OCI-LY7 (cell line): ENCODE measurements around the gene FSD2. TPM values are rescaled to one million over a fixed set of nuclear protein-coding genes. Genes with fewer than 3 reads are reported as not detected.

Experiments
- BruUV-seq: library from RNA; stranded (reverse); fragments of 400-500 nt; replicated peaks from 2 replicates; lab custom pipeline; 2021; lab: Mats Ljungman, UMichigan
- CTCF ChIA-PET: fragments of 300-600 bp; sonication (Branson Sonifier 250); formaldehyde crosslinking; loops from one replicate; lab custom pipeline; 2022; ENCODE audit warnings: antibody characterized with exemption; ENCODE audit not compliant: unreplicated experiment; lab: Charles Lee
- POLR2A ChIA-PET: fragments of 300-600 bp; sonication (Branson Sonifier 250); formaldehyde crosslinking; loops from one replicate; lab custom pipeline; 2022; ENCODE audit warnings: antibody characterized with exemption; lab: Charles Lee
- DNase-seq: peaks from one replicate; pipeline ENCODE4 v3.0.0-alpha.2; 2015; ENCODE audit warnings: low spot score
- H2AFZ ChIP-seq: fragments of 200-600 bp; sonication (generic), shearing (Covaris generic); 2 replicates; pipeline ENCODE4 v1.6.1; 2014; ENCODE audit warnings: mild to moderate bottlenecking, antibody characterized with exemption, low read length, moderate library complexity
- H3K27ac ChIP-seq: fragments of 200-600 bp; sonication (generic); 2 replicates; pipeline ENCODE4 v1.5.1; 2014; ENCODE audit warnings: mixed run types, low read depth, mild to moderate bottlenecking, moderate library complexity, low read length, inconsistent platforms; ENCODE audit not compliant: poor library complexity, severe bottlenecking
- H3K36me3 ChIP-seq: fragments of 200-600 bp; sonication (generic); 2 replicates; pipeline ENCODE4 v1.6.1; 2014; ENCODE audit warnings: mild to moderate bottlenecking, antibody characterized with exemption, low read length, moderate library complexity, mixed read lengths; ENCODE audit not compliant: insufficient read depth
- H3K4me1 ChIP-seq: fragments of 200-600 bp; sonication (generic); 2 replicates; pipeline ENCODE4 v1.5.1; 2014; ENCODE audit warnings: mild to moderate bottlenecking, low read length; ENCODE audit not compliant: insufficient read depth, poor library complexity, severe bottlenecking
- H3K4me2 ChIP-seq: fragments of 200-600 bp; sonication (generic); 2 replicates; pipeline ENCODE4 v1.6.1; 2014; ENCODE audit warnings: mild to moderate bottlenecking, low read length
- H3K4me3 ChIP-seq: fragments of 200-600 bp; sonication (generic); 2 replicates; pipeline ENCODE4 v1.5.1; 2014; ENCODE audit warnings: mild to moderate bottlenecking, low read depth, low read length; ENCODE audit not compliant: poor library complexity, severe bottlenecking
- H3K79me2 ChIP-seq: fragments of 200-600 bp; sonication (generic); 2 replicates; pipeline ENCODE4 v1.6.1; 2016; ENCODE audit warnings: low read depth, mild to moderate bottlenecking, low read length, moderate library complexity, mixed read lengths; ENCODE audit not compliant: insufficient read depth
- H3K9me2 ChIP-seq: fragments of 200-600 bp; sonication (generic); 2 replicates; pipeline ENCODE4 v1.6.1; 2016; ENCODE audit warnings: mild to moderate bottlenecking, low read length, mixed read lengths; ENCODE audit not compliant: insufficient read depth
- H3K9me3 ChIP-seq: fragments of 200-600 bp; sonication (generic); 2 replicates; pipeline ENCODE4 v1.6.1; 2014; ENCODE audit warnings: mild to moderate bottlenecking, mixed run types, low read length, mixed read lengths
- H4K20me1 ChIP-seq: fragments of 200-600 bp; sonication (generic); 2 replicates; pipeline ENCODE4 v1.6.1; 2014; ENCODE audit warnings: mild to moderate bottlenecking, antibody characterized with exemption, low read length, moderate library complexity, mixed read lengths; ENCODE audit not compliant: insufficient read depth
- CTCF ChIP-seq: fragments of 200-600 bp; sonication (generic); conservative IDR thresholded peaks from 2 replicates; pipeline ENCODE4 v1.5.1; 2014; ENCODE audit warnings: mild to moderate bottlenecking, antibody characterized with exemption, low read length, moderate library complexity, mixed read lengths
- EZH2phosphoT487 ChIP-seq: fragments of 200-600 bp; sonication (generic); IDR thresholded peaks from 2 replicates; pipeline ENCODE4 v1.6.1; 2018; ENCODE audit warnings: low read depth, borderline replicate concordance, mild to moderate bottlenecking, mixed run types, antibody characterized with exemption, low read length, moderate library complexity, mixed read lengths
- intact Hi-C: fragments of 100-400 bp; cut with micrococcal nuclease; formaldehyde crosslinking; loops from one replicate; pipeline ENCODE4 v1.10.0; 2022; ENCODE audit not compliant: unreplicated experiment
- total RNA-seq, 2 experiments: library from RNA; depleted of rRNA in 1 of 2; stranded (reverse); fragments of >200 nt in 1 of 2; shearing (Covaris generic) in 1 of 2; gene quantifications; 2 replicates each; pipeline ENCODE4 v1.2.3, GENCODE V29; 2014 to 2022

FSD2 gene
- total RNA-seq, 2 experiments from 2014 or later, result 0.32 to 0.92 TPM

DNA sequence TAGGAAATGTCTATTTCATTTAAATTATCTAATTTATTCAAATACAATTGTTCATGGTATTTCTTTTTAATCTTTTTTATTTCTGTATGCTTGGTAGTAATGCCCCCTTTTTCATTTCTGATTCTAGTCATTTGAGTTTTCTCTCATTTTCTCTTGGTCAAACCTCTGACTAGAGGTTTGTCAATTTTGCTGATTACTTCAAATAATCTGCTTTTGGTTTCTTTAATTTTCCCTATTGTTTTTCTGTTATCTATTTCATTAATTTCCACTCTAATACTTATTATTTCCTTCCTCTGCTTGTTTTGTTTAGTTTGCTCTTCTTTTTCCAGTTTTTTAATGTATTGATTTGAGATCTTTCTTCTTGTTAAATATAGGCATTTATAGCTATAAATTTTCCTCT lies 12.1 kb downstream of the FSD2 start:
- intact Hi-C loops, result no loop called here
- no peak overlapping the region for H3K4me2 ChIP-seq

DNA sequence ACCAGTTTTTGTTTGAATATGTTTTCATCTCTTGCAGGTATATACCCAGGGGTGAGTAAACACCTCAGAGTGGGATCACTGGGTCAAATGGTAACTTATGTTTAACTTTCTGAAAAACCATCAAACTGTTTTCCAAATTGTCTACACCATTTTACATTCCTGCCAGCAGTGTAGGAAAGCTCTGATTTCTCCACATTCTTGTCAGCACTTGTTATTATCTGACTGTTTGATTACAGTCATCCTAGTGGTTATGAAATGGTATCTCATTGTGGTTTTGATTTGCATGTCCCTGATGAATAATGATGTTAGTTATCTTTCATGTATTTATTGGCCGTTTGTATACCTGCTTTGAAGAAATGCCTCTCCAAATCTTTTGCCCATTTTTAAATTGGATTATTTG lies 13.8 kb downstream of the FSD2 start:
- TF ChIP-seq CTCF, result no peak
- TF ChIP-seq EZH2phosphoT487, result no peak
- H2AFZ ChIP-seq, result no peak overlapping the region
- H3K4me3 ChIP-seq, result no peak overlapping the region
- POLR2A ChIA-PET, result no interaction called here
- intact Hi-C loops, result no loop called here
- H4K20me1 ChIP-seq, result no peaks in the 10 kb centered on the region
- H3K4me2 ChIP-seq, result no peak overlapping the region
- DNase-seq, result no peak
- H3K36me3 ChIP-seq, result no peaks in the 10 kb centered on the region
- H3K4me1 ChIP-seq, result no peaks in the 10 kb centered on the region
- CTCF ChIA-PET, result no interaction called here
- no peak overlapping the region for H3K27ac ChIP-seq
- no peaks in the 10 kb centered on the region for H3K79me2 ChIP-seq
- H3K9me2 ChIP-seq, result no peaks in the 10 kb centered on the region
- H3K9me3 ChIP-seq, result no peaks in the 10 kb centered on the region
- BruUV-seq, result no TSS peak

More for the DNA sequence above, 12.1 kb downstream of the FSD2 start:
- Histone ChIP-seq H3K9me3 (no peaks in the 10 kb centered on the region), H3K36me3 (no peaks in the 10 kb centered on the region), H3K4me3 (no peak overlapping the region), H3K27ac (no peak overlapping the region), H4K20me1 (no peaks in the 10 kb centered on the region), H2AFZ (no peak overlapping the region), H3K4me1 (no peaks in the 10 kb centered on the region), H3K9me2 (no peaks in the 10 kb centered on the region), H3K79me2 (no peaks in the 10 kb centered on the region)
- CTCF ChIA-PET, result no interaction called here
- DNase-seq, result no peak
- TF ChIP-seq EZH2phosphoT487 (no peak), CTCF (no peak)
- POLR2A ChIA-PET, result no interaction called here
- no TSS peak for BruUV-seq

- intact Hi-C loops, result no loop called here
- no peak for DNase-seq
- Histone ChIP-seq H4K20me1 (no peaks in the 10 kb centered on the region), H3K9me2 (no peaks in the 10 kb centered on the region), H3K27ac (no peak overlapping the region), H3K4me3 (no peak overlapping the region), H3K4me2 (no peak overlapping the region), H3K79me2 (no peaks in the 10 kb centered on the region), H3K9me3 (no peaks in the 10 kb centered on the region), H3K36me3 (no peaks in the 10 kb centered on the region), H2AFZ (no peak overlapping the region), H3K4me1 (no peaks in the 10 kb centered on the region)
- BruUV-seq, result no TSS peak
- no peak for TF ChIP-seq CTCF
- no peak for TF ChIP-seq EZH2phosphoT487
- ChIA-PET CTCF (no interaction called here), POLR2A (no interaction called here)
These were observed 15.5 kb downstream of the FSD2 start for GRCh38 chr15:82790321-82790720.
